GM19351 (cell line): ENCODE measurements around the gene ITIH1.
A peak's percentile ranks its signal among the peaks of the same experiment; 100 is the strongest.
"Not testable (repeated sequence)": the region's sequence is repeated elsewhere in the genome, so short reads cannot be mapped to it uniquely, and the experiment has no call there.

Source experiments
- ATAC-seq: cut with Tn5 transposase; IDR thresholded peaks from one replicate; pipeline ENCODE4 v1.9.1; 2021; ENCODE audit warnings: mild to moderate bottlenecking, moderate library complexity; ENCODE audit not compliant: unreplicated experiment

The ITIH1 gene

GRCh38 chr3:52774901-52775864 is 2.2 kb upstream of the ITIH1 start:
- no peak for ATAC-seq

DNA sequence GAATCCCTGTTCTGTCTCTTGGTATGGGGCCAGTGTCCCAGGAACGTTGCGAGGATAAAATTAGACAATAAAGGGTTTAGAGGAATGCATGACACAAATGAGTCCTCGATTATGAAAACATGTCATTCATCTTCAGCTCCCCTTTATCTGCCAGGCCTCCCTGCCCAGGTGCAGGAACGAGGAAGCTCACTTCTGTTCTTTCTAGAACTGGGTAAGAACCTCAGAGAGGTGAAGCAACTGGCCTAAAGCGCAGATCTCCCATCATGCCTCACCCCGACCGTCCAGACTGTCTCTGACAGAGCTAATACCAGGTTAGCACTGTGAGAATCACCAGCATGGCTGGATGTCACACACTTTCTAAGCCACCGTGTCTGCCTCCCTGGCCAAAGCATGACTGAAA is 1.5 kb upstream of the ITIH1 start:
- no peak for ATAC-seq

DNA sequence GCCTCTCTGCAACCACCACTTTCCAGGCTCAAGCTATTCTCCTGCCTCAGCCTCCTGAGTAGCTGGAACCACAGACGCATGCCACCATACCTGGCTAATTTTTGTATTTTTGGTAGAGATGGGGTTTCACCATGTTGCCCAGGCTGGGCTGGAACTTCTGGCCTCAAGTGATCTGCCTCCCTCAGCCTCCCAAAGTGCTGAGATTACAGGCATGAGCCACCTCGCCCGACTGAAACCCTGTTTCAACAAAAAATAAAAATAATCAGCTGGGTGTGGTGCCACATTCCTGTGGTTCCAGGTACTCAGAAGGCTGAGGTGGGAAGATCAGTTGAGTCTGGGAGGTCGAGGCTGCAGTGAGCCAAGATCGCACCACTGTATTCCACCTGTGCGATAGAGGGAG is 913 bp upstream of the ITIH1 start:
- not testable (repeated sequence) for ATAC-seq

GRCh38 chr3:52777959-52778805 is 783 bp downstream of the ITIH1 start:
- ATAC-seq: no peak

GRCh38 chr3:52779011-52779836 is 1.8 kb downstream of the ITIH1 start:
- peak; percentile 63 for ATAC-seq

DNA sequence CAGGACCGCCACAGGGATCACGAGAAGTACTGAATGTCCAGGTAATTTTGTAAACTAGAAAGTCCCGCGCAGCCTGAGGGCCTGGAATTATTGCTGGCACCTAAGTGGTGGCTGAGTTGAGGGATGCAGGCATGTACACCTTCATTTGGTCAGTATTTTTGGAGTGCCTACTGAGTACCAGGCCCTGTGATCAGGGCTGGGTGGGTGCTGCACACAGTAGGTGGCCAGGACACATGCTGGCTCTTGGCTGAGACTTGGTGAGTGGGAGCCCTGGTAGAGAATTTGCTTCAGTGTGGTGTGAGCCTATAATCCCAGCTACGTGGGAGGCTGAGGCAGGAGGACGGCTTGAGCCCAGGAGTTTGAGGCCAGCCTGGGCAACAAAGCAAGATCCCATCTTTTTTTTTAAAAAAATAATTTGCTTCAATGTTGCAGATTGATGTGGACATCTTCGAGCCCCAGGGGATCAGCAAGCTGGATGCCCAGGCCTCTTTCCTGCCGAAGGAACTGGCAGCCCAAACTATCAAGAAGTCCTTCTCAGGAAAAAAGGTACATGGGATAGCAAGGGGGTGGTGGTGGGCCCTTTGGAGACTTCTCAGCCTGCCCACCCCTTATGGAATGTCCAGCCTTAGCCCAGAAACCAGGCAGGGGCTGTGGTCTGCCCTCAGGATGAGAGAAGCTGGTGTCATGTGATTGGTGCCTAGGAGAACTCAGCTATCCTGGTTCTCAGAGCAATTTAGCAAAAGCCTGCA is 2.6 kb downstream of the ITIH1 start:
- peak; percentile 9 for ATAC-seq

- no peak for ATAC-seq
These were observed 4.3 kb downstream of the ITIH1 start for GRCh38 chr3:52781741-52782140.

- no peak for ATAC-seq
These were observed 5.2 kb downstream of the ITIH1 start for GRCh38 chr3:52782412-52783210.

GRCh38 chr3:52783211-52783555 is 5.8 kb downstream of the ITIH1 start:
- ATAC-seq: no peak

- ATAC-seq: no peak
These were observed 6.7 kb downstream of the ITIH1 start for GRCh38 chr3:52784021-52784621.

- no peak for ATAC-seq
These were observed 7.7 kb downstream of the ITIH1 start for GRCh38 chr3:52784931-52785590.

- no peak for ATAC-seq
These were observed 9.2 kb downstream of the ITIH1 start for GRCh38 chr3:52786330-52787215.

- no peak for ATAC-seq
These were observed 9.8 kb downstream of the ITIH1 start for GRCh38 chr3:52787246-52787645.

GRCh38 chr3:52787672-52788625 is 10.6 kb downstream of the ITIH1 start:
- ATAC-seq: no peak

- no peak for ATAC-seq
These were observed 11.7 kb downstream of the ITIH1 start for GRCh38 chr3:52788890-52789745.

- ATAC-seq: no peak
These were observed 12.3 kb downstream of the ITIH1 start for GRCh38 chr3:52789746-52790040.
